NCI-H748 treated with DMSO at 0.1 percent for 48 hours (cell line): Measurements from ENCODE around the gene C2CD4D.

Source experiments
- DNase-seq: peaks from one replicate; lab custom pipeline; 2025; lab: John Stamatoyannopoulos, UW

Gene C2CD4D

DNA sequence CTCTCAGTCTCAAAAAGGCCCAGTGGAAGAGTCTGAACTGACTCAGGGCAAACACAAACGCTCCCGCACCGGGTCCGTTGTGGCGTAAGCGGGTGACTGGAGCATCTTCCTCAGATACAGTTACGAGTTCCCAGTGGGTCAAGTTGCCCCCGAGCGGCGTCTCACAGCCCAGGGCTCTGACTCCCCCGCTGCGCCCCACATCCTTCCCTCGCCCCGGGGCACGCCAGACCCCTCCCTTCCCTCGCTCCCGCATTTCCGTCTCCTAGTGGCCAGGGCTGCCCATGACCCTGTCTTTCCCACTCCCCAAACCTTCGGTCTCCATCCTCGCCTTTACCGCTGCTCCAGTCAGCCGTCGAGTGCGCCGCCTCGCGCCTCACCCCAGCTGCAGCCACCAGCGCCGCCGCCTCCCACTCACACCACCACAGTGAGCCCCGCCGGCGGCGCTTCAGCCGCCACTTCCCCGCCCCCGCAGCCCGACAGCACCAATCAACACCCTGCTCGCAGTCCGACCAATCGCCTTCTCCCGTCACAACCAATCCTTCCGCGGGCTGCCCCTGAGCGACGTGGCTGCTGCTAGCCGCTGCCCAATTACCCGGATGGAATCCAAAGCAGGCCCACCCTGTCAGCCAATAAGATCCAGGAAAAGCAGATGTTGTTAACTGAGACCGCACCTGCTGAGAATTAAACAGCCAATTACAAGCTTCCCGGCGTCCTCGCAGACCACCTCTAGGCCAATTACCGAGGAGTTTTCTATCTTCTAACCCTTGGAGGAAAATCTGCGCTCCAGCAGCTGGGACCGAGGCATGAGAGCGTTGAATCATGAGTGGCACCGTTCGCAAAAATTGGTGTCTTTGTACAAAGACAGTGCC is 49.3 kb downstream of the C2CD4D start, which contains the start of gene TDRKH:
TDRKH (minus strand) TSS at position 430 of the 869 bp plus-strand sequence. CDS start 7,478 bp downstream, outside the sequence.
- DNase-seq, result peak; percentile 99
